HCT116 (cell line): ENCODE data around the gene LRRFIP1. TPM values are rescaled to one million over a fixed set of nuclear protein-coding genes. Genes with fewer than 3 reads are reported as not detected.

Source experiments
- ATAC-seq: fragments of 200-7000 bp; cut with Tn5 transposase; 2 replicates; pipeline ENCODE4 v1.9.1; 2020; ENCODE audit warnings: mild to moderate bottlenecking, moderate library complexity
- BruUV-seq: library from RNA; stranded (reverse); fragments of 400-500 nt; replicated peaks from 2 replicates; lab custom pipeline; 2021; lab: Mats Ljungman, UMichigan
- CTCF ChIA-PET: fragments of 300-600 bp; sonication (Branson Sonifier 250); formaldehyde crosslinking; loops from one replicate; lab custom pipeline; 2021; ENCODE audit warnings: antibody characterized with exemption; lab: Charles Lee
- POLR2A ChIA-PET: fragments of 300-600, 350-600 bp; sonication (Branson Sonifier 250); formaldehyde crosslinking; loops from one replicate; lab custom pipeline; 2021; ENCODE audit warnings: antibody characterized with exemption; lab: Charles Lee
- RAD21 ChIA-PET, 2 experiments: fragments of 300-600 bp; sonication (Branson Sonifier 250); formaldehyde crosslinking; loops; one replicate each; lab custom pipeline; 2023; ENCODE audit warnings: low total read pairs in 2 of 2; ENCODE audit not compliant: uncharacterized antibody in 2 of 2, unreplicated experiment in 2 of 2, low non-redundant PET in 1 of 2; lab: Charles Lee
- DNase-seq: peaks from one replicate; pipeline ENCODE4 v3.0.0-alpha.2; 2010; ENCODE audit warnings: low read depth, low spot score
- H2AFZ ChIP-seq: fragments of 200-600 bp; shearing (Covaris generic), sonication (generic); 2 replicates; pipeline ENCODE4 v1.6.1; 2017; ENCODE audit warnings: low read depth, mixed run types, mixed read lengths, antibody characterized with exemption, low read length; ENCODE audit not compliant: poor library complexity, severe bottlenecking
- H3K27ac ChIP-seq: 2 replicates; pipeline ENCODE4 v1.5.1; 2012; ENCODE audit warnings: low read depth, low read length
- H3K27me3 ChIP-seq: fragments of 200-600 bp; sonication (generic); 2 replicates; pipeline ENCODE4 v1.6.1; 2016; ENCODE audit warnings: mixed run types, low read length, mixed read lengths; ENCODE audit not compliant: insufficient read depth
- H3K36me3 ChIP-seq, 2 experiments: fragments of 200-500 bp in 1 of 2; fragments of 200-600 bp in 1 of 2; sonication (Bioruptor generic) in 1 of 2; sonication (generic) in 1 of 2; 2 replicates each; pipeline versions ENCODE4 v1.5.1 to v1.6.1; 2014 to 2016; ENCODE audit warnings: low read length in 2 of 2, inconsistent platforms in 1 of 2, mixed read lengths in 1 of 2, mixed run types in 1 of 2; ENCODE audit not compliant: insufficient read depth in 2 of 2, control insufficient read depth in 1 of 2
- H3K4me1 ChIP-seq, 2 experiments: fragments of 200-600 bp in 1 of 2; sonication (generic) in 1 of 2; 2 replicates each; pipeline versions ENCODE4 v1.5.1 to v1.6.1; 2012 to 2017; ENCODE audit warnings: low read length in 2 of 2, inconsistent platforms in 1 of 2, mild to moderate bottlenecking in 1 of 2, mixed read lengths in 1 of 2, mixed run types in 1 of 2, moderate library complexity in 1 of 2; ENCODE audit not compliant: insufficient read depth in 2 of 2, control insufficient read depth in 1 of 2
- H3K4me2 ChIP-seq: fragments of 200-600 bp; sonication (generic); 2 replicates; pipeline ENCODE4 v1.6.1; 2017; ENCODE audit warnings: mixed run types, low read length, mixed read lengths
- H3K4me3 ChIP-seq, 2 experiments: fragments of 200-600 bp in 1 of 2; sonication (generic) in 1 of 2; replicated peaks in 1 of 2; 2 replicates each; pipeline ENCODE4 v1.5.1; 2011 to 2016; ENCODE audit warnings: low read length in 2 of 2, control low read depth in 1 of 2, low read depth in 1 of 2, mild to moderate bottlenecking in 1 of 2, mixed read lengths in 1 of 2, mixed run types in 1 of 2
- H3K79me2 ChIP-seq: fragments of 200-600 bp; sonication (generic); 2 replicates; pipeline ENCODE4 v1.6.1; 2017; ENCODE audit warnings: mild to moderate bottlenecking, mixed run types, low read length, moderate library complexity, mixed read lengths; ENCODE audit not compliant: insufficient read depth
- H3K9ac ChIP-seq: fragments of 200-600 bp; sonication (generic); 2 replicates; pipeline ENCODE4 v1.6.1; 2016; ENCODE audit warnings: low read length, mixed read lengths
- H3K9me2 ChIP-seq: fragments of 200-600 bp; sonication (generic), shearing (Covaris generic); 2 replicates; pipeline ENCODE4 v1.6.1; 2017; ENCODE audit warnings: mixed run types, mild to moderate bottlenecking, moderate library complexity; ENCODE audit not compliant: insufficient read depth
- H3K9me3 ChIP-seq, 2 experiments: fragments of 200-500 bp in 1 of 2; fragments of 200-600 bp in 1 of 2; sonication (Bioruptor generic) in 1 of 2; sonication (generic) in 1 of 2; 2 replicates each; pipeline ENCODE4 v1.6.1; 2014 to 2017; ENCODE audit warnings: low read length in 2 of 2, mixed read lengths in 2 of 2, inconsistent platforms in 1 of 2, low read depth in 1 of 2, mild to moderate bottlenecking in 1 of 2, mixed run types in 1 of 2, moderate library complexity in 1 of 2; ENCODE audit not compliant: control insufficient read depth in 1 of 2, insufficient read depth in 1 of 2
- H4K20me1 ChIP-seq: fragments of 200-600 bp; sonication (generic), shearing (Covaris generic); 2 replicates; pipeline ENCODE4 v1.6.1; 2017; ENCODE audit warnings: mixed run types, mild to moderate bottlenecking, moderate library complexity; ENCODE audit not compliant: insufficient read depth
- CBX3 ChIP-seq: IDR thresholded peaks from 2 replicates; pipeline ENCODE4 v1.6.1; 2012; ENCODE audit warnings: low read depth
- EGR1 ChIP-seq: IDR thresholded peaks from 2 replicates; pipeline ENCODE4 v1.6.1; 2012; ENCODE audit warnings: low read depth
- EZH2 ChIP-seq: fragments of 200-600 bp; sonication (generic); IDR thresholded peaks from 2 replicates; pipeline ENCODE4 v1.6.1; 2017; ENCODE audit warnings: antibody characterized with exemption, mixed run types
- EZH2phosphoT487 ChIP-seq: fragments of 200-600 bp; IDR thresholded peaks from 2 replicates; pipeline ENCODE4 v1.6.1; 2018; ENCODE audit warnings: antibody characterized with exemption, borderline replicate concordance
- FOSL1 ChIP-seq: IDR thresholded peaks from 2 replicates; pipeline ENCODE4 v1.6.1; 2012; ENCODE audit warnings: low read depth
- JUND ChIP-seq: IDR thresholded peaks from 2 replicates; pipeline ENCODE4 v1.6.1; 2012
- POLR2A ChIP-seq: IDR thresholded peaks from 2 replicates; pipeline ENCODE4 v1.7.0; 2011; ENCODE audit warnings: borderline replicate concordance; ENCODE audit not compliant: insufficient read depth, insufficient read length; ENCODE audit errors: extremely low read depth
- RAD21 ChIP-seq: IDR thresholded peaks from 2 replicates; pipeline ENCODE4 v1.6.1; 2012; ENCODE audit warnings: low read depth, mild to moderate bottlenecking
- SIN3A ChIP-seq: IDR thresholded peaks from 2 replicates; pipeline ENCODE4 v1.6.1; 2012; ENCODE audit warnings: low read depth
- SP1 ChIP-seq: IDR thresholded peaks from 2 replicates; pipeline ENCODE4 v1.6.1; 2012; ENCODE audit warnings: low read depth
- SRF ChIP-seq: IDR thresholded peaks from 2 replicates; pipeline ENCODE4 v1.6.1; 2012; ENCODE audit warnings: low read depth
- ZFX ChIP-seq: fragments of 450-650 bp; IDR thresholded peaks from 2 replicates; pipeline ENCODE4 v1.6.1; 2017
- ZNF274 ChIP-seq: fragments of 200-500 bp; sonication (Bioruptor generic); IDR thresholded peaks from 2 replicates; pipeline ENCODE4 v1.6.1; 2014; ENCODE audit warnings: mild to moderate bottlenecking, low read depth, low read length, inconsistent platforms
- intact Hi-C: fragments of 100-400 bp; cut with micrococcal nuclease; formaldehyde crosslinking; loops from 2 replicates; pipeline ENCODE4 v1.10.0; 2022
- total RNA-seq: library from RNA; stranded (reverse); gene quantifications from one replicate; pipeline ENCODE4 v1.2.1, GENCODE V29; 2021; ENCODE audit not compliant: unreplicated experiment
- TF ChIP-seq, protein P1 (sequence below): IDR thresholded peaks from 2 replicates; pipeline ENCODE4 v1.6.1; 2012
- TF ChIP-seq, protein P2 (sequence below): IDR thresholded peaks from 2 replicates; pipeline ENCODE4 v1.6.1; 2012; ENCODE audit warnings: low read depth
- TF ChIP-seq, protein P3 (sequence below), 3 experiments: fragments of 200-600 bp in 1 of 3; sonication (generic) in 1 of 3; IDR thresholded peaks in 2 of 3; conservative IDR thresholded peaks in 1 of 3; 2 replicates each; pipeline ENCODE4 v1.5.1; 2012 to 2017; ENCODE audit warnings: low read depth in 2 of 3, low read length in 2 of 3, antibody characterized with exemption in 1 of 3, borderline replicate concordance in 1 of 3, control low read depth in 1 of 3, mild to moderate bottlenecking in 1 of 3, mixed read lengths in 1 of 3, mixed run types in 1 of 3, moderate library complexity in 1 of 3; ENCODE audit not compliant: insufficient read depth in 1 of 3

The LRRFIP1 gene
- total RNA-seq, 1 experiment from 2014 or later = 76.9 TPM

DNA sequence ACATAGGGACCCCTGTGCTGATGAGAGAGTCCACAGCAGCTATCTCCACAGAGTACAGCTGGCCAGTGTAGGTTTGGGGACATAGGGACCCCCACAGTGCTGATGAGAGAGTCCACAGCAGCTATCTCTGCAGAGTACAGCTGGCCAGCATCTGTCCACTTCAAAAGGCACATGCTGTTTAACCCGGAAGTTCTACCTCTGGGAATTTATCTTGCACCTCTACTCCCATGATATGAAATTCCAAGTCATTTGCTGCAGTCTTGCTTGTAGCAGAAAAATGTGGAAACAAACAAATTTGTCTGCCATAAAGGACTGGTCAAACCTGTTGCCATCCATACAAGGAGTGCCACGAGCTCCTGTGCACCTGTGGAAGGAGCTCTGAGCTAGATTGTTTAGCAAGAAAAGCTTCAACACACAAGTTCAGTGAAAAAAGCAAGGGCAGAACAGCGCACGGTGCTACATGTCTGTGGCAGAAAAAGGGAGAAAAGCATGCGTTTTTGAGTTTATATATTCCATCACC lies 33.1 kb downstream of the LRRFIP1 start:
- POLR2A ChIA-PET = no interaction called here
- no peak for ATAC-seq
- Histone ChIP-seq H3K27me3 (no peaks in the 10 kb centered on the region), H2AFZ (no peak overlapping the region), H3K4me1 (peaks cover 6 to 9% of the 10 kb centered on the region in 2 experiments), H3K36me3 (no peaks in the 10 kb centered on the region), H3K79me2 (no peaks in the 10 kb centered on the region), H3K9me2 (no peaks in the 10 kb centered on the region), H3K9me3 (no peaks in the 10 kb centered on the region), H4K20me1 (no peaks in the 10 kb centered on the region), H3K27ac (no peak overlapping the region), H3K4me2 (no peak overlapping the region), H3K4me3 (no peak overlapping the region), H3K9ac (no peak overlapping the region)
- DNase-seq = no peak
- intact Hi-C loops = no loop called here
- no TSS peak for BruUV-seq
- TF ChIP-seq ZNF274 (no peak), ZFX (no peak), SP1 (no peak), SRF (no peak), JUND (no peak), POLR2A (no peak), FOSL1 (no peak), RAD21 (no peak), CBX3 (no peak), SIN3A (no peak), EZH2phosphoT487 (no peak), EGR1 (no peak), EZH2 (no peak)
- TF ChIP-seq, protein P1, sequence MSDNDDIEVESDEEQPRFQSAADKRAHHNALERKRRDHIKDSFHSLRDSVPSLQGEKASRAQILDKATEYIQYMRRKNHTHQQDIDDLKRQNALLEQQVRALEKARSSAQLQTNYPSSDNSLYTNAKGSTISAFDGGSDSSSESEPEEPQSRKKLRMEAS = no peak
- TF ChIP-seq, protein P2, sequence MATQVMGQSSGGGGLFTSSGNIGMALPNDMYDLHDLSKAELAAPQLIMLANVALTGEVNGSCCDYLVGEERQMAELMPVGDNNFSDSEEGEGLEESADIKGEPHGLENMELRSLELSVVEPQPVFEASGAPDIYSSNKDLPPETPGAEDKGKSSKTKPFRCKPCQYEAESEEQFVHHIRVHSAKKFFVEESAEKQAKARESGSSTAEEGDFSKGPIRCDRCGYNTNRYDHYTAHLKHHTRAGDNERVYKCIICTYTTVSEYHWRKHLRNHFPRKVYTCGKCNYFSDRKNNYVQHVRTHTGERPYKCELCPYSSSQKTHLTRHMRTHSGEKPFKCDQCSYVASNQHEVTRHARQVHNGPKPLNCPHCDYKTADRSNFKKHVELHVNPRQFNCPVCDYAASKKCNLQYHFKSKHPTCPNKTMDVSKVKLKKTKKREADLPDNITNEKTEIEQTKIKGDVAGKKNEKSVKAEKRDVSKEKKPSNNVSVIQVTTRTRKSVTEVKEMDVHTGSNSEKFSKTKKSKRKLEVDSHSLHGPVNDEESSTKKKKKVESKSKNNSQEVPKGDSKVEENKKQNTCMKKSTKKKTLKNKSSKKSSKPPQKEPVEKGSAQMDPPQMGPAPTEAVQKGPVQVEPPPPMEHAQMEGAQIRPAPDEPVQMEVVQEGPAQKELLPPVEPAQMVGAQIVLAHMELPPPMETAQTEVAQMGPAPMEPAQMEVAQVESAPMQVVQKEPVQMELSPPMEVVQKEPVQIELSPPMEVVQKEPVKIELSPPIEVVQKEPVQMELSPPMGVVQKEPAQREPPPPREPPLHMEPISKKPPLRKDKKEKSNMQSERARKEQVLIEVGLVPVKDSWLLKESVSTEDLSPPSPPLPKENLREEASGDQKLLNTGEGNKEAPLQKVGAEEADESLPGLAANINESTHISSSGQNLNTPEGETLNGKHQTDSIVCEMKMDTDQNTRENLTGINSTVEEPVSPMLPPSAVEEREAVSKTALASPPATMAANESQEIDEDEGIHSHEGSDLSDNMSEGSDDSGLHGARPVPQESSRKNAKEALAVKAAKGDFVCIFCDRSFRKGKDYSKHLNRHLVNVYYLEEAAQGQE = no peak
- TF ChIP-seq, protein P3, sequence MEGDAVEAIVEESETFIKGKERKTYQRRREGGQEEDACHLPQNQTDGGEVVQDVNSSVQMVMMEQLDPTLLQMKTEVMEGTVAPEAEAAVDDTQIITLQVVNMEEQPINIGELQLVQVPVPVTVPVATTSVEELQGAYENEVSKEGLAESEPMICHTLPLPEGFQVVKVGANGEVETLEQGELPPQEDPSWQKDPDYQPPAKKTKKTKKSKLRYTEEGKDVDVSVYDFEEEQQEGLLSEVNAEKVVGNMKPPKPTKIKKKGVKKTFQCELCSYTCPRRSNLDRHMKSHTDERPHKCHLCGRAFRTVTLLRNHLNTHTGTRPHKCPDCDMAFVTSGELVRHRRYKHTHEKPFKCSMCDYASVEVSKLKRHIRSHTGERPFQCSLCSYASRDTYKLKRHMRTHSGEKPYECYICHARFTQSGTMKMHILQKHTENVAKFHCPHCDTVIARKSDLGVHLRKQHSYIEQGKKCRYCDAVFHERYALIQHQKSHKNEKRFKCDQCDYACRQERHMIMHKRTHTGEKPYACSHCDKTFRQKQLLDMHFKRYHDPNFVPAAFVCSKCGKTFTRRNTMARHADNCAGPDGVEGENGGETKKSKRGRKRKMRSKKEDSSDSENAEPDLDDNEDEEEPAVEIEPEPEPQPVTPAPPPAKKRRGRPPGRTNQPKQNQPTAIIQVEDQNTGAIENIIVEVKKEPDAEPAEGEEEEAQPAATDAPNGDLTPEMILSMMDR (IDR thresholded peaks at IDR 0.05 in 2 of 3, conservative IDR thresholded peaks at IDR 0.05 in 1 of 3; ENCODE audit: borderline replicate concordance in 1 of 3, insufficient read depth in 1 of 3, low read depth in 2 of 3, low read length in 2 of 3) = no peak
- RAD21 ChIA-PET = no interaction called here
- CTCF ChIA-PET = interaction anchor here (1.1 kb wide), 1 partner anchor 11 kb away, joined by 5 read pairs; no protein-coding TSS in a partner anchor
